Left ventricle myocardium inferior (tissue), 1 donor: ENCODE data around the gene TANC1. TPM values are rescaled to one million over a fixed set of nuclear protein-coding genes. Genes with fewer than 3 reads are reported as not detected.

ENCODE experiments used
- DNase-seq: peaks from one replicate; pipeline ENCODE4 v3.0.0-alpha.2; 2020
- H3K27ac ChIP-seq: fragments of 200-600 bp; replicated peaks from 2 replicates; pipeline ENCODE4 v1.8.0; 2021
- H3K27me3 ChIP-seq: fragments of 200-600 bp; 2 replicates; pipeline ENCODE4 v1.8.0; 2021; ENCODE audit warnings: low read depth
- H3K36me3 ChIP-seq: fragments of 200-600 bp; 2 replicates; pipeline ENCODE4 v1.8.0; 2021
- H3K4me1 ChIP-seq: fragments of 200-600 bp; 2 replicates; pipeline ENCODE4 v1.8.0; 2021
- H3K4me3 ChIP-seq: fragments of 200-600 bp; 2 replicates; pipeline ENCODE4 v1.8.0; 2021; ENCODE audit warnings: mild to moderate bottlenecking, moderate library complexity
- H3K9me3 ChIP-seq: fragments of 200-600 bp; replicated peaks from 2 replicates; pipeline ENCODE4 v1.8.0; 2021
- intact Hi-C: fragments of 100-400 bp; cut with micrococcal nuclease; formaldehyde crosslinking; loops from one replicate; pipeline ENCODE4 v1.11.0; 2022
- total RNA-seq: library from RNA; stranded (reverse); fragmentation: NEBNext Ultra II Directional; extraction: Animal tissue kit (Norgen Biotek cat#: 25700); gene quantifications from one replicate; pipeline ENCODE4 v1.2.1, GENCODE V29; 2021
- TF ChIP-seq, protein P1 (sequence below): fragments of 200-600 bp; IDR thresholded peaks from 2 replicates; pipeline ENCODE4 v1.8.0; 2021; ENCODE audit warnings: antibody characterized with exemption, mild to moderate bottlenecking, borderline replicate concordance
- donor health status: DM: no; HTN: yes; CAD: no; lungs with severe emphysema.

The TANC1 gene
- total RNA-seq, 1 donor from 2014 or later, result 59.7 TPM

DNA sequence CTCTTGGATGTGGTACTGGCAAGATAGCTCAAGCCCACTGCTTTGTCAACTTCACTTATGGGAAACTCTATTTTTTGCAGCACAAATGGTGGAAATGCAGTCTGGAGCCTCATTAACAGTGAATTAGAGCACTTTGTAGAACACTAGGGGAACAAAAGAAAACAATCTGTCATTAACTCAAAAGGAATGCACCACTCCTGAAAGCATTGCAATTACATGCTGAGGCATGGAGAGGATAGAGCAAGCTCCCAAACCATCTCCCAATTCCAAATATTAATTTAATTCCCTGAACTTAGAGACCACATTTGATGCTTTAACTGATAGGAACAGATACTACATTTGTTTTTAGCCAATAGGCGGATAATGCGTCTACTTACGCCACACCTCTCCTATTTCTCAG is 32.8 kb upstream of the TANC1 start:
- no peaks in the 10 kb centered on the region for H3K27me3 ChIP-seq
- DNase-seq, result no peak
- H3K9me3 ChIP-seq, result peaks cover 6% of the 10 kb centered on the region
- no peak overlapping the region for H3K27ac ChIP-seq
- peaks cover 18% of the 10 kb centered on the region for H3K4me1 ChIP-seq
- H3K36me3 ChIP-seq, result no peaks in the 10 kb centered on the region
- intact Hi-C loops, result no loop called here
- H3K4me3 ChIP-seq, result no peak overlapping the region
- TF ChIP-seq, protein P1, sequence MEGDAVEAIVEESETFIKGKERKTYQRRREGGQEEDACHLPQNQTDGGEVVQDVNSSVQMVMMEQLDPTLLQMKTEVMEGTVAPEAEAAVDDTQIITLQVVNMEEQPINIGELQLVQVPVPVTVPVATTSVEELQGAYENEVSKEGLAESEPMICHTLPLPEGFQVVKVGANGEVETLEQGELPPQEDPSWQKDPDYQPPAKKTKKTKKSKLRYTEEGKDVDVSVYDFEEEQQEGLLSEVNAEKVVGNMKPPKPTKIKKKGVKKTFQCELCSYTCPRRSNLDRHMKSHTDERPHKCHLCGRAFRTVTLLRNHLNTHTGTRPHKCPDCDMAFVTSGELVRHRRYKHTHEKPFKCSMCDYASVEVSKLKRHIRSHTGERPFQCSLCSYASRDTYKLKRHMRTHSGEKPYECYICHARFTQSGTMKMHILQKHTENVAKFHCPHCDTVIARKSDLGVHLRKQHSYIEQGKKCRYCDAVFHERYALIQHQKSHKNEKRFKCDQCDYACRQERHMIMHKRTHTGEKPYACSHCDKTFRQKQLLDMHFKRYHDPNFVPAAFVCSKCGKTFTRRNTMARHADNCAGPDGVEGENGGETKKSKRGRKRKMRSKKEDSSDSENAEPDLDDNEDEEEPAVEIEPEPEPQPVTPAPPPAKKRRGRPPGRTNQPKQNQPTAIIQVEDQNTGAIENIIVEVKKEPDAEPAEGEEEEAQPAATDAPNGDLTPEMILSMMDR, result no peak

DNA sequence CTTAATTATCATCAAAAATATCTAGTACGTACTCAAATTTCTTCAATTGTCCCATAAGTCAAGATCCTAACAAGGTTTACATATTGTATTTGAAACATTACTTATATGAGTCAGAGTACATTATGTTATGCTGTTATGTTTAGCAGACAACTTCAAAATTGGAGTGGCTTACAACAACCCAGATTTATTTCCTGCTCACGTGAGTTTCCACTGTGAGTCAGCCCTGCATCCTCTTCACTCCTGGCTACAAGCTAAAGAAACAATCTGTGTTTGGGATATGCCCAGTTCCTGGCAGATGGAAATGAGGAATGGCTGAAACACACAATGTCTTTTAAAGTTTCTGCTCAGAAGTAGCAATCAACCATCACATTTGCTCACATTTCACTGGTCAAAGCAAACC is 31.5 kb upstream of the TANC1 start:
- H3K4me1 ChIP-seq, result peaks cover 25% of the 10 kb centered on the region
- peaks cover 6% of the 10 kb centered on the region for H3K9me3 ChIP-seq
- H3K4me3 ChIP-seq, result no peak overlapping the region
- intact Hi-C loops, result no loop called here
- TF ChIP-seq, protein P1, result no peak
- no peak for DNase-seq
- H3K36me3 ChIP-seq, result no peaks in the 10 kb centered on the region
- H3K27ac ChIP-seq, result peak overlapping the region; percentile 62
- H3K27me3 ChIP-seq, result no peaks in the 10 kb centered on the region

DNA sequence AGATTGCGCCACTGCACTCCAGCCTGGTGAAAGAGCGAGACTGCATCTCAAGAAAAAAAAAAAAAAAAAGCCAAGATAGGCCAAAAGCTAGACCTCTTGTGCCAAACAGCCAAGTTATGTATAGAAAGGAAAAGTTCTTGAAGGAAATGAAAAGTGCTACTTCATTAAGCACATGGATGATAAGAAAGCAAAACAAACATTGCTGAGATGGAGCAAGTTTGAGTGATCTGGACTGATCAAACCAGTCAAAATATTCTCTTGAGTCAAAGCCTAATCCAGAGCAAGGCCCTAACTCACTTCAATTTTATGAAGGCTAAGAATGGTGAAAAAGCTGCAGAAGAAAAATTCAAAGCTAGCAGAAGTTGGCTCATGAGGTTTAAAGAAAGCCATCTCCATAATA is 28.1 kb upstream of the TANC1 start:
- peaks cover 25% of the 10 kb centered on the region for H3K4me1 ChIP-seq
- intact Hi-C loops, result no loop called here
- DNase-seq, result no peak
- TF ChIP-seq, protein P1, result no peak
- H3K36me3 ChIP-seq, result no peaks in the 10 kb centered on the region
- H3K27ac ChIP-seq, result no peak overlapping the region
- H3K4me3 ChIP-seq, result no peak overlapping the region
- no peaks in the 10 kb centered on the region for H3K27me3 ChIP-seq
- peaks cover 14% of the 10 kb centered on the region for H3K9me3 ChIP-seq

DNA sequence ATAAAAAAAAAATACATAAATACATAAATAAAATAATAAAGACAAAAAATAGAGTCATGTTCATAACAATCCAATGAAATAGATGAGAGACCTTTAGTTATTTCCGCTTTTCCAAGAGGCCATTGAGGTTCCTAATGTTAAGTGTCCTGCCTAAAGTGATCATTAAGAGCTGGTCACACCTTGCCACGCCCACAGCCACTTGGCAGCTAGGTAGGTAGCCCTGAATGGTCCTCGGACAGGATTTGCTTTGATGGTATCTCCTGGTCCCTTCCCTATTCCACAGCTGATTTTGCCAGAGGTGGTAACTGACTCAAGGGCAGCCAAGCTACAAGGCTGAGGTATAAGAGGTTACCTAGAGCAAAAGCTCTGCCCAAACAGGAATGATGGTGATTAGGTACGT is 24.5 kb upstream of the TANC1 start:
- TF ChIP-seq, protein P1, result no peak
- DNase-seq, result no peak
- H3K4me3 ChIP-seq, result no peak overlapping the region
- H3K9me3 ChIP-seq, result peaks cover 18% of the 10 kb centered on the region
- no peaks in the 10 kb centered on the region for H3K27me3 ChIP-seq
- H3K27ac ChIP-seq, result no peak overlapping the region
- H3K36me3 ChIP-seq, result no peaks in the 10 kb centered on the region
- peaks cover 10% of the 10 kb centered on the region for H3K4me1 ChIP-seq
- intact Hi-C loops, result no loop called here

DNA sequence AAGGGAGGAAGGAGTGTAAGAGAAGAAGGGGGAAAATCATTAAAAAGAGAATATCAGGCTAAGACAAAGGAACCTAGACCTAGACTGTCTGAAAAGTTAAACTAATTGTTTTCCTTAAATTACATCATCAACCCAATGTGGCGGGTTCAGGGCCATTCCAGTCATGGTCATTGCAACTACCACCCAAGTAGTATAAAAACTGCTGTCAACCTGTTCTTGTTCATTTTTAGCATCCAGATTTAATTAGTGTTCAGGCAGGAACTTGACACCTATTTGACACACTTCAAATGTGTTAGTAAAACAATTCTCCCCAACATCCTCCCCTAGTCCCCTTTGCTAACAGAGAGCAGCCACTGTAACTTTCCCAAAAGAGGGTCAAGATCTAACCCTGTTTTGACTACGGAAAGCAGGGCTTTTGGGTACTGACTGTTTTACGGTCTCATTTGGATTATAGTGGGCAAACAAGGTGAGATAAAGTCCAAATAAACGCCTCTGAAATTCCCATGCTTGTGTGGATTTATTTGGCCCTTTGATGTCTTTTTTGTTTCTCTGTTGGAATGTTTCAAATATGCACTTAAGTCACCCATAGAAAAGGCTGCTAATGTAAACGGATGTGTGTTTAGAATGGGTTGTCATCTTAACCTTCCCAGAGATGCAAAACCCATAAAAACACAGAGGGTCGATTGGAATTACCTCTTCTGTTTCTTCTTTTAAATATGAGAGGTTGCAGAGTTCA is 19.3 kb upstream of the TANC1 start:
- Histone ChIP-seq H3K4me1 (peaks cover 12% of the 10 kb centered on the region), H3K4me3 (no peak overlapping the region), H3K27me3 (no peaks in the 10 kb centered on the region), H3K36me3 (no peaks in the 10 kb centered on the region), H3K27ac (no peak overlapping the region), H3K9me3 (peaks cover 18% of the 10 kb centered on the region)
- TF ChIP-seq, protein P1, result no peak
- intact Hi-C loops, result no loop called here
- DNase-seq, result no peak
